Loucy (cell line): ENCODE data around the gene PROZ.

Experiments used
- H2AFZ ChIP-seq: fragments of 200-600 bp; sonication (generic); 2 replicates; pipeline ENCODE4 v1.6.0; 2016; ENCODE audit warnings: antibody characterized with exemption, mild to moderate bottlenecking, low read length, moderate library complexity
- H3F3A ChIP-seq: fragments of 200-600 bp; 2 replicates; pipeline ENCODE4 v1.6.0; 2016; ENCODE audit warnings: antibody characterized with exemption, low read depth, mild to moderate bottlenecking
- H3K27me3 ChIP-seq: fragments of 200-600 bp; sonication (generic); 2 replicates; pipeline ENCODE4 v1.6.1; 2014; ENCODE audit warnings: low read length, mild to moderate bottlenecking; ENCODE audit not compliant: insufficient read depth, poor library complexity, severe bottlenecking
- H3K36me3 ChIP-seq: fragments of 200-600 bp; sonication (generic); 2 replicates; pipeline ENCODE4 v1.6.1; 2016; ENCODE audit warnings: low read length; ENCODE audit not compliant: insufficient read depth
- H3K4me1 ChIP-seq: fragments of 200-600 bp; sonication (generic); 2 replicates; pipeline ENCODE4 v1.5.1; 2014; ENCODE audit warnings: low read length, mild to moderate bottlenecking; ENCODE audit not compliant: insufficient read depth, poor library complexity, severe bottlenecking
- H3K4me2 ChIP-seq: fragments of 200-600 bp; sonication (generic); 2 replicates; pipeline ENCODE4 v1.6.0; 2014; ENCODE audit warnings: antibody characterized with exemption, low read length, low read depth, mild to moderate bottlenecking; ENCODE audit not compliant: poor library complexity, severe bottlenecking
- H3K4me3 ChIP-seq: fragments of 200-600 bp; sonication (generic); 2 replicates; pipeline ENCODE4 v1.5.1; 2014; ENCODE audit warnings: low read length, mild to moderate bottlenecking, mixed read lengths; ENCODE audit not compliant: poor library complexity, severe bottlenecking
- H3K79me2 ChIP-seq: fragments of 200-600 bp; sonication (generic); 2 replicates; pipeline ENCODE4 v1.6.1; 2014; ENCODE audit warnings: low read length; ENCODE audit not compliant: insufficient read depth
- H3K9ac ChIP-seq: fragments of 200-600 bp; sonication (generic); 2 replicates; pipeline ENCODE4 v1.6.0; 2014; ENCODE audit warnings: mild to moderate bottlenecking, low read depth, low read length, moderate library complexity; ENCODE audit not compliant: poor library complexity, severe bottlenecking
- H3K9me2 ChIP-seq: fragments of 200-600 bp; sonication (generic); replicated peaks from 2 replicates; pipeline ENCODE4 v1.6.1; 2016; ENCODE audit warnings: low read depth, low read length, mixed read lengths
- H3K9me3 ChIP-seq: fragments of 200-600 bp; sonication (generic); 2 replicates; pipeline ENCODE4 v1.6.1; 2014; ENCODE audit warnings: mild to moderate bottlenecking, antibody characterized with exemption, low read length, low read depth; ENCODE audit not compliant: insufficient read depth
- H4K20me1 ChIP-seq: fragments of 200-600 bp; sonication (generic); 2 replicates; pipeline ENCODE4 v1.6.0; 2014; ENCODE audit warnings: antibody characterized with exemption, low read length, mild to moderate bottlenecking; ENCODE audit not compliant: insufficient read depth, poor library complexity, severe bottlenecking
- CTCF ChIP-seq: fragments of 200-600 bp; sonication (generic); conservative IDR thresholded peaks from 2 replicates; pipeline ENCODE4 v1.5.1; 2014; ENCODE audit warnings: mild to moderate bottlenecking, antibody characterized with exemption, low read length
- EZH2phosphoT487 ChIP-seq: fragments of 200-600 bp; IDR thresholded peaks from 2 replicates; pipeline ENCODE4 v1.6.1; 2018; ENCODE audit warnings: antibody characterized with exemption, mild to moderate bottlenecking, moderate library complexity, borderline replicate concordance

PROZ gene

GRCh38 chr13:113176822-113177221 is 18.4 kb downstream of the PROZ start:
- no peak overlapping the region for H2AFZ ChIP-seq
- TF ChIP-seq EZH2phosphoT487 (no peak), CTCF (no peak)
- no peak overlapping the region for H3K9ac ChIP-seq
- H3K9me3 ChIP-seq: no peaks in the 10 kb centered on the region
- H3K9me2 ChIP-seq: no peaks in the 10 kb centered on the region
- H3F3A ChIP-seq: no peaks in the 10 kb centered on the region
- peaks cover 62% of the 10 kb centered on the region; the same call in 1 of the 2 replicates for H3K36me3 ChIP-seq
- H3K4me2 ChIP-seq: no peak overlapping the region
- H3K4me1 ChIP-seq: no peaks in the 10 kb centered on the region
- no peaks in the 10 kb centered on the region for H3K79me2 ChIP-seq
- H3K4me3 ChIP-seq: no peak overlapping the region
- no peaks in the 10 kb centered on the region for H3K27me3 ChIP-seq
- no peaks in the 10 kb centered on the region for H4K20me1 ChIP-seq

GRCh38 chr13:113178070-113178895 is 19.8 kb downstream of the PROZ start:
- Histone ChIP-seq H2AFZ (no peak overlapping the region), H3K4me1 (no peaks in the 10 kb centered on the region), H3K9me2 (no peaks in the 10 kb centered on the region), H3K4me3 (no peak overlapping the region), H3F3A (no peaks in the 10 kb centered on the region), H3K36me3 (peaks cover 70% of the 10 kb centered on the region; the same call in 1 of the 2 replicates), H4K20me1 (no peaks in the 10 kb centered on the region), H3K79me2 (no peaks in the 10 kb centered on the region), H3K4me2 (no peak overlapping the region), H3K27me3 (no peaks in the 10 kb centered on the region), H3K9me3 (no peaks in the 10 kb centered on the region), H3K9ac (no peak overlapping the region)
- TF ChIP-seq CTCF (no peak), EZH2phosphoT487 (no peak)

GRCh38 chr13:113178896-113179167 is 20.4 kb downstream of the PROZ start:
- H3K79me2 ChIP-seq: no peaks in the 10 kb centered on the region
- H3K4me2 ChIP-seq: no peak overlapping the region
- H3K9ac ChIP-seq: no peak overlapping the region
- H3K4me1 ChIP-seq: no peaks in the 10 kb centered on the region
- peaks cover 76% of the 10 kb centered on the region; the same call in 1 of the 2 replicates for H3K36me3 ChIP-seq
- H4K20me1 ChIP-seq: no peaks in the 10 kb centered on the region
- TF ChIP-seq EZH2phosphoT487 (no peak), CTCF (no peak)
- H3K27me3 ChIP-seq: no peaks in the 10 kb centered on the region
- no peaks in the 10 kb centered on the region for H3K9me2 ChIP-seq
- no peaks in the 10 kb centered on the region for H3K9me3 ChIP-seq
- H3K4me3 ChIP-seq: no peak overlapping the region
- H3F3A ChIP-seq: no peaks in the 10 kb centered on the region
- no peak overlapping the region for H2AFZ ChIP-seq
